ENCODE measurements around the gene PPP5C. TPM values are rescaled to one million over a fixed set of nuclear protein-coding genes. Genes with fewer than 3 reads are reported as not detected.
"Not testable (repeated sequence)": the region's sequence is repeated elsewhere in the genome, so short reads cannot be mapped to it uniquely, and the experiment has no call there.

The PPP5C gene
- polyA plus RNA-seq, 4 donors, result 24.0 to 52.2 (median 39.4) TPM

DNA sequence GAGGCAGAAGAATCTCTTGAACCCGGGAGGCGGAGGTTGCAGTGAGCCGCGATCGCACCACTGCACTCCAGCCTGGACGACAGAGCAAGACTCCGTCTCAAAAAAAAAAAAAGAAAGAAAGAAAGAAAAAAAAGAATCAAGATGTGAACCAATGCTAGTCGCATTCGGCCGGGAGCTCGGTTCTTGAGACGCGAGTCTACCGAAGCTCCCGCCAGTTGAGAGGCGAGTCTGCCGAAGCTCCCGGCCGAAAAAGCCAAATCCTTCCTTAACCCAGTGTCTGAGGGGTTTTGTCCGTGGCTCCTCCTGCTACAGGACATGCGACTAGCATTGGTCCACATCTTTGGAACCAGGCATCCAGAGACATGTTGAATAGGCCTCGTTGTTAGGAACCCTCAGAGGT is 68.0 kb downstream of the PPP5C start:
- H3K27ac ChIP-seq (ENCODE audit: low read depth in 1 of 3, low read length in 2 of 3); FAIRE-seq; H3K9me3 ChIP-seq (ENCODE audit: control insufficient read depth in 2 of 2, insufficient read depth in 1 of 2, low read depth in 1 of 2, low read length in 1 of 2); DNase-seq; H3K4me3 ChIP-seq (ENCODE audit: low read depth in 1 of 3, low read length in 3 of 3): not testable (repeated sequence)
- Histone ChIP-seq H3K36me3 (ENCODE audit: control insufficient read depth in 3 of 3, insufficient read depth in 2 of 3, low read depth in 1 of 3, low read length in 3 of 3) (peaks cover 0 to 19% (median 0%) of the 10 kb centered on the region in 3 donors), H3K27me3 (ENCODE audit: control insufficient read depth in 3 of 3, insufficient read depth in 3 of 3, low read length in 3 of 3) (peaks cover 0 to 18% (median 7%) of the 10 kb centered on the region in 3 donors), H3K4me1 (ENCODE audit: control insufficient read depth in 3 of 3, insufficient read depth in 2 of 3, low read depth in 1 of 3, low read length in 2 of 3) (peaks cover 0 to 35% (median 0%) of the 10 kb centered on the region in 3 donors)
- 94 to 97% (median 95%) methylated on average over 22 of the region's 22 CpGs for WGBS, 3 donors

DNA sequence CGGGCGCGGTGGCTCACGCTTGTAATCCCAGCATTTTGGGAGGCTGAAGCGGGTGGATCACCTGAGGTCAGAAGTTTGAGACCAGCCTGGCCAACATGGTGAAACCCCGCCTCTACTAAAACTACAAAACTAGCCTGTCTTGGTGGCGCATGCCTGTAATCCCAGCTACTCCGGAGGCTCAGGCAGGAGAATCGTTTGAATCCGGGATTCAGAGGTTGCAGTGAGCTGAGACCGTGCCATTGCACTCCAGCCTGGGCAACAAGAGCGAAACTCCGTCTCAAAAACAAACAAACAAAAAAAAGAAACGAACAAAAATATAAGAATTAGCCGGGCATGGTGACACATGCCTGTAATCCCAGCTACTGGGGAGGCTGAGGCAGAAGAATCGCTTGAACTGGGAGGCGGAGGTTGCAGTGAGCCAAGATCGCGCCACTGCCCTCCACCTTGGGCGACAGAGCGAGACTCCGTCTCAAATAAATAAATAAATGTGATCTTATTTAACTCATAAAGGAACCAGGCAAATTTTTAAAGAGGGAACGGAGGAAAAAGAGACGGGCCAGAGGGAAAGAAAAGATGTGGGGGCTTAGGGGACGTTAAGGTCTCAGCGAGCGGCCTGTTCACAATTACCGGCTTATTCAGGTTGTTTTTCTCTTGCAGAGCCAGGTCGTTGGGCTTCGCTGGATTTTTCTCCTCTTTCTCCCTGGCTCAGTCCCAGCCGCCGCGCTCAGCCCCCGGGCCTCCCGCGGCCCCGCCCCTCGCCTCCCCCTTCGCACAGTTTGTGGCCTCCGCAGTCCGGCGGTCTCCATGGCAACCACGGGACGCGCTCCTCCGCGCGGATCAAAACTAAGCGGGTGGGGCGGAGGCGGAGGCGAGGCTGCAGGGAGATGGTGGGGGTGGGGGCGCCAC is 69.2 kb downstream of the PPP5C start:
- H3K36me3 ChIP-seq (ENCODE audit: control insufficient read depth in 3 of 3, insufficient read depth in 2 of 3, low read depth in 1 of 3, low read length in 3 of 3); FAIRE-seq; H3K9me3 ChIP-seq (ENCODE audit: control insufficient read depth in 2 of 2, insufficient read depth in 1 of 2, low read depth in 1 of 2, low read length in 1 of 2): not testable (repeated sequence)
- peaks cover 0 to 18% (median 6%) of the 10 kb centered on the region in 3 donors for H3K27me3 ChIP-seq (ENCODE audit: control insufficient read depth in 3 of 3, insufficient read depth in 3 of 3, low read length in 3 of 3)
- H3K4me1 ChIP-seq (ENCODE audit: control insufficient read depth in 3 of 3, insufficient read depth in 2 of 3, low read depth in 1 of 3, low read length in 2 of 3), result peaks cover 0 to 23% (median 0%) of the 10 kb centered on the region in 3 donors
- 19 to 24% (median 23%) methylated on average over 52 to 53 of the region's 53 CpGs for WGBS, 3 donors
- peak in 1 of 2 donors; percentile 95 for DNase-seq
- peak overlapping the region in 1 of 3 donors; percentile 67 for H3K27ac ChIP-seq (ENCODE audit: low read depth in 1 of 3, low read length in 2 of 3)
- peak overlapping the region in 1 of 3 donors; percentile 36 for H3K4me3 ChIP-seq (ENCODE audit: low read depth in 1 of 3, low read length in 3 of 3)

GRCh38 chr19:46420056-46420455 is 73.2 kb downstream of the PPP5C start:
- H3K36me3 ChIP-seq (ENCODE audit: control insufficient read depth in 3 of 3, insufficient read depth in 2 of 3, low read depth in 1 of 3, low read length in 3 of 3), result no peaks in the 10 kb centered on the region
- H3K9me3 ChIP-seq (ENCODE audit: control insufficient read depth in 2 of 2, insufficient read depth in 1 of 2, low read depth in 1 of 2, low read length in 1 of 2), result no peaks in the 10 kb centered on the region
- H3K27me3 ChIP-seq (ENCODE audit: control insufficient read depth in 3 of 3, insufficient read depth in 3 of 3, low read length in 3 of 3), result peaks cover 0 to 4% (median 0%) of the 10 kb centered on the region in 3 donors
- no peak for FAIRE-seq
- WGBS, 3 donors, result 84 to 86% (median 86%) methylated on average over 7 of the region's 7 CpGs
- no peak for DNase-seq
- H3K4me3 ChIP-seq (ENCODE audit: low read depth in 1 of 3, low read length in 3 of 3), result no peak overlapping the region
- no peak overlapping the region for H3K27ac ChIP-seq (ENCODE audit: low read depth in 1 of 3, low read length in 2 of 3)
- peaks cover 0 to 7% (median 0%) of the 10 kb centered on the region in 3 donors for H3K4me1 ChIP-seq (ENCODE audit: control insufficient read depth in 3 of 3, insufficient read depth in 2 of 3, low read depth in 1 of 3, low read length in 2 of 3)

DNA sequence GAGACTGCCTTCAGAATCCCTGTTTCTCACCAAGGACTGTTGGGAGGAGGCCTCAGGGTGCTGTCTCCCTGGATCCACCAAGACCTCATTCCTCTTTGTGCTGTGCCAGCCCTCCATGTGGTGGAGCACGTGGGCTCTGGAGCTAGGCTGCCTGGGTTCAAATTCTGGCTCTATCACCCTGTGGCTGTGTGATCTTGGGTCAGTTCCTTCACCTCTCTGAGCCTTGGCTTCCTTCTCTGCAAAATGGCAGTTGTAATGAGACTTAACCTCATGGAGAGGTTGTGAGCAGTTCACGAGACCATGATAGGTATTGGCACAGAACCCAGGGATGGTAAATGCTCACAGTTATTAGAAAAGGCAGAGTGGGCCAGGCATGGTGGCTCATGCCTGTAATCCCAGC is 75.5 kb downstream of the PPP5C start:
- peaks cover 2 to 6% (median 2%) of the 10 kb centered on the region in 3 donors for H3K27me3 ChIP-seq (ENCODE audit: control insufficient read depth in 3 of 3, insufficient read depth in 3 of 3, low read length in 3 of 3)

DNA sequence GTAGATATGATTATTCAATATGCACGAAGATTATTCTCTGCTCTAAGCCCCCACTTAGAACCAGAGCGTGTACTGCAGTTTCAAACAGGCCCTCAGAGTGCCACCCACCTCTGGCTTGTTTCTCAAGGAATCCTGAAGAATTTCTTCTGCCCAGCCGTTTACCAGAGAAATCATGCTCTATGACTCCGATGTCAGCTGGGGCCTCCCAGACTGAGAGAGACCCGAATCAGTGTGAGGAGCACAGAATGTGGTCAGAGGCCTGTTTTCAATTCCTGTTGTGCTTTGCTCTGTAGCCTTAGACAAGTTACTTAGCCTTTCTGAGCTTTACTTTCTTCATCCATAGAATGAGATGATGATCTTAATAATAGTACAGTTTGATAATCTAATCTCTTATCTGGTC is 76.3 kb downstream of the PPP5C start:
- H3K27ac ChIP-seq (ENCODE audit: low read depth in 1 of 3, low read length in 2 of 3), result no peak overlapping the region
- peaks cover 2 to 10% (median 6%) of the 10 kb centered on the region in 3 donors for H3K27me3 ChIP-seq (ENCODE audit: control insufficient read depth in 3 of 3, insufficient read depth in 3 of 3, low read length in 3 of 3)
- no peaks in the 10 kb centered on the region for H3K36me3 ChIP-seq (ENCODE audit: control insufficient read depth in 3 of 3, insufficient read depth in 2 of 3, low read depth in 1 of 3, low read length in 3 of 3)
- FAIRE-seq (no peak), DNase-seq (no peak)
- H3K9me3 ChIP-seq (ENCODE audit: control insufficient read depth in 2 of 2, insufficient read depth in 1 of 2, low read depth in 1 of 2, low read length in 1 of 2), result no peaks in the 10 kb centered on the region
- H3K4me1 ChIP-seq (ENCODE audit: control insufficient read depth in 3 of 3, insufficient read depth in 2 of 3, low read depth in 1 of 3, low read length in 2 of 3), result peaks cover 0 to 8% (median 3%) of the 10 kb centered on the region in 3 donors
- H3K4me3 ChIP-seq (ENCODE audit: low read depth in 1 of 3, low read length in 3 of 3), result no peak overlapping the region
- 67 to 76% (median 68%) methylated on average over 5 of the region's 5 CpGs for WGBS, 3 donors

More for the DNA sequence above, 75.5 kb downstream of the PPP5C start:
- Histone ChIP-seq H3K4me1 (ENCODE audit: control insufficient read depth in 3 of 3, insufficient read depth in 2 of 3, low read depth in 1 of 3, low read length in 2 of 3) (peaks cover 0 to 8% (median 3%) of the 10 kb centered on the region in 3 donors), H3K9me3 (ENCODE audit: control insufficient read depth in 2 of 2, insufficient read depth in 1 of 2, low read depth in 1 of 2, low read length in 1 of 2) (no peaks in the 10 kb centered on the region), H3K27ac (ENCODE audit: low read depth in 1 of 3, low read length in 2 of 3) (no peak overlapping the region), H3K36me3 (ENCODE audit: control insufficient read depth in 3 of 3, insufficient read depth in 2 of 3, low read depth in 1 of 3, low read length in 3 of 3) (no peaks in the 10 kb centered on the region), H3K4me3 (ENCODE audit: low read depth in 1 of 3, low read length in 3 of 3) (no peak overlapping the region)
- no peak for FAIRE-seq
- no peak for DNase-seq
- 55 to 68% (median 58%) methylated on average over 2 of the region's 2 CpGs for WGBS, 3 donors

GRCh38 chr19:46426035-46426505 is 79.2 kb downstream of the PPP5C start:
- Histone ChIP-seq H3K27me3 (ENCODE audit: control insufficient read depth in 3 of 3, insufficient read depth in 3 of 3, low read length in 3 of 3) (peaks cover 2 to 28% (median 6%) of the 10 kb centered on the region in 3 donors), H3K4me3 (ENCODE audit: low read depth in 1 of 3, low read length in 3 of 3) (peak overlapping the region in 1 of 3 donors; percentile 85), H3K4me1 (ENCODE audit: control insufficient read depth in 3 of 3, insufficient read depth in 2 of 3, low read depth in 1 of 3, low read length in 2 of 3) (peaks cover 0 to 8% (median 3%) of the 10 kb centered on the region in 3 donors), H3K36me3 (ENCODE audit: control insufficient read depth in 3 of 3, insufficient read depth in 2 of 3, low read depth in 1 of 3, low read length in 3 of 3) (no peaks in the 10 kb centered on the region), H3K27ac (ENCODE audit: low read depth in 1 of 3, low read length in 2 of 3) (peak overlapping the region in 1 of 3 donors; percentile 81), H3K9me3 (ENCODE audit: control insufficient read depth in 2 of 2, insufficient read depth in 1 of 2, low read depth in 1 of 2, low read length in 1 of 2) (no peaks in the 10 kb centered on the region)
- DNase-seq (peak; percentile 37 to 86), FAIRE-seq (no peak)
- WGBS, 3 donors, result 1 to 5% (median 3%) methylated on average over 10 of the region's 10 CpGs

GRCh38 chr19:46426506-46427162 is 79.7 kb downstream of the PPP5C start:
- H3K27me3 ChIP-seq (ENCODE audit: control insufficient read depth in 3 of 3, insufficient read depth in 3 of 3, low read length in 3 of 3), result peaks cover 2 to 28% (median 6%) of the 10 kb centered on the region in 3 donors
- peak overlapping the region in 1 of 3 donors; percentile 85 for H3K4me3 ChIP-seq (ENCODE audit: low read depth in 1 of 3, low read length in 3 of 3)
- WGBS, 3 donors, result 2 to 5% (median 3%) methylated on average over 32 of the region's 32 CpGs
- H3K4me1 ChIP-seq (ENCODE audit: control insufficient read depth in 3 of 3, insufficient read depth in 2 of 3, low read depth in 1 of 3, low read length in 2 of 3), result peaks cover 0 to 8% (median 3%) of the 10 kb centered on the region in 3 donors
- H3K27ac ChIP-seq (ENCODE audit: low read depth in 1 of 3, low read length in 2 of 3), result peak overlapping the region in 2 of 3 donors; percentile 43 to 81
- DNase-seq, result peak in 1 of 2 donors; percentile 88
- FAIRE-seq, result no peak
- no peaks in the 10 kb centered on the region for H3K36me3 ChIP-seq (ENCODE audit: control insufficient read depth in 3 of 3, insufficient read depth in 2 of 3, low read depth in 1 of 3, low read length in 3 of 3)
- H3K9me3 ChIP-seq (ENCODE audit: control insufficient read depth in 2 of 2, insufficient read depth in 1 of 2, low read depth in 1 of 2, low read length in 1 of 2), result no peaks in the 10 kb centered on the region

GRCh38 chr19:46427518-46428045 is 80.7 kb downstream of the PPP5C start:
- Histone ChIP-seq H3K9me3 (ENCODE audit: control insufficient read depth in 2 of 2, insufficient read depth in 1 of 2, low read depth in 1 of 2, low read length in 1 of 2) (no peaks in the 10 kb centered on the region), H3K36me3 (ENCODE audit: control insufficient read depth in 3 of 3, insufficient read depth in 2 of 3, low read depth in 1 of 3, low read length in 3 of 3) (no peaks in the 10 kb centered on the region), H3K27me3 (ENCODE audit: control insufficient read depth in 3 of 3, insufficient read depth in 3 of 3, low read length in 3 of 3) (peaks cover 2 to 28% (median 6%) of the 10 kb centered on the region in 3 donors), H3K4me3 (ENCODE audit: low read depth in 1 of 3, low read length in 3 of 3) (no peak overlapping the region), H3K4me1 (ENCODE audit: control insufficient read depth in 3 of 3, insufficient read depth in 2 of 3, low read depth in 1 of 3, low read length in 2 of 3) (peaks cover 0 to 8% (median 3%) of the 10 kb centered on the region in 3 donors), H3K27ac (ENCODE audit: low read depth in 1 of 3, low read length in 2 of 3) (no peak overlapping the region)
- FAIRE-seq (no peak), DNase-seq (no peak)
- 69 to 81% (median 76%) methylated on average over 17 of the region's 17 CpGs for WGBS, 3 donors
